Effector memory CD4-positive, alpha-beta T cell (primary cell): ENCODE data around the gene PLCB2.

Experiments used
- DNase-seq, 3 donors: peaks; one replicate each; pipeline ENCODE4 v3.0.0-alpha.2; 2020
- H3K27ac ChIP-seq: 2 replicates; pipeline ENCODE4 v1.7.0; 2013; ENCODE audit warnings: mild to moderate bottlenecking, low read length, moderate library complexity; ENCODE audit not compliant: insufficient read depth, poor library complexity, severe bottlenecking
- H3K27me3 ChIP-seq: replicated peaks from 2 replicates; pipeline ENCODE4 v1.7.0; 2013; ENCODE audit warnings: mild to moderate bottlenecking, low read length; ENCODE audit not compliant: insufficient read depth, control insufficient read depth, poor library complexity, severe bottlenecking
- H3K36me3 ChIP-seq: 2 replicates; pipeline ENCODE4 v1.7.0; 2013; ENCODE audit warnings: mild to moderate bottlenecking, low read length, moderate library complexity; ENCODE audit not compliant: control insufficient read depth, insufficient read depth
- H3K4me1 ChIP-seq: 2 replicates; pipeline ENCODE4 v1.7.0; 2013; ENCODE audit warnings: low read length, mild to moderate bottlenecking; ENCODE audit not compliant: control insufficient read depth, insufficient read depth, poor library complexity, severe bottlenecking
- H3K4me3 ChIP-seq: 2 replicates; pipeline ENCODE4 v1.7.0; 2013; ENCODE audit warnings: low read length, low read depth, mild to moderate bottlenecking; ENCODE audit not compliant: insufficient read depth, poor library complexity, severe bottlenecking
- H3K9me3 ChIP-seq: 2 replicates; pipeline ENCODE4 v1.7.0; 2013; ENCODE audit warnings: mild to moderate bottlenecking, low read length, moderate library complexity; ENCODE audit not compliant: control insufficient read depth

Gene PLCB2

DNA sequence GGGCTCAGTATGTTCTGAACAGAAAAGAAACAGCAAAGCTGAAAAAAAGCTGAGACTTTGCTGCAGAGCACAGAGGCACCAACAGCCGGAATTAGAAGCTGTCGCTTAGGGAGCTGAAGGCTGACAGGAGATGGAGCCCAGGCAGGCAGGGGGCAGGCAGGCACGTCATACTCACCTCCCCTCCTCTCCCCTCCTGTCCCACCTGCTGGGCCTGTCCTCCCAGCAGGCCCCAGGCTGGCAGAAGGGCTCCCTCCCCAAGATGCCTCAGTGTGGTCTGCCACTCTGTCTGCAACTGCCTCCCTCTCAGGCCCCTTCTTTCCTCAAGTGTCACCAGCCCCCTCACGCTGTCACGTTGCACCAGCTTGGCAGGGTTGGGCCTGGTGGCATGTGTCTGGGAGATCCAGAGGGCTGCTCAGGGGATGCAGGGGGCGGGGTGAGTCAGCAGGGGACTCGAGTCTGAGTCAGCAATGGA lies 21.6 kb downstream of the PLCB2 start:
- DNase-seq, result no peak
- Histone ChIP-seq H3K27ac (peak overlapping the region; percentile 11), H3K9me3 (no peaks in the 10 kb centered on the region), H3K27me3 (peaks cover 14% of the 10 kb centered on the region), H3K36me3 (peaks cover 27% of the 10 kb centered on the region), H3K4me1 (peaks cover 10% of the 10 kb centered on the region), H3K4me3 (no peak overlapping the region)

GRCh38 chr15:40285554-40286011 lies 22.2 kb downstream of the PLCB2 start:
- Histone ChIP-seq H3K4me3 (no peak overlapping the region), H3K27ac (no peak overlapping the region), H3K4me1 (peaks cover 10% of the 10 kb centered on the region), H3K36me3 (peaks cover 27% of the 10 kb centered on the region), H3K27me3 (peaks cover 17% of the 10 kb centered on the region), H3K9me3 (no peaks in the 10 kb centered on the region)
- DNase-seq, result no peak

DNA sequence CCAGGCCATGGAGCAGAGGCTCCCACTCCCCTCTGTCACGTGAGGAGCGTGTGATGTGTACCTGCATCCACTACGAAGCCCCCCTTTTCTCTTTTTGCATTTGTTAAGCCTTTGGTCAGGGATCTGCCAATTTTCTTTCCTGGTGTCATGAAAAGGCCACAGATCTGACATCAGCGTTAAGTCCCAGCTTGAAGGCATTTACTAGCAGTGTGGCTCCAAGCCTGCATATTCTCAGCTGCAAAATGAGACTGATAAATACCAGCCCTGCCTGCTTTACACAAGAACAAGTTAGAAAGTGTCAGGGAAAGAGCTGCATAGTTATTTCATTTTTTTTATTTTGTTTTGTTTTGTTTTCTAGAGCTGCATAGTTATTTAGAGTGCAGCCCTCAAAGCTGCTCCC lies 22.6 kb downstream of the PLCB2 start:
- no peak for DNase-seq
- peaks cover 22% of the 10 kb centered on the region for H3K36me3 ChIP-seq
- no peaks in the 10 kb centered on the region for H3K9me3 ChIP-seq
- no peak overlapping the region for H3K27ac ChIP-seq
- peaks cover 10% of the 10 kb centered on the region for H3K4me1 ChIP-seq
- H3K27me3 ChIP-seq, result peaks cover 17% of the 10 kb centered on the region
- no peak overlapping the region for H3K4me3 ChIP-seq

GRCh38 chr15:40283615-40284300 lies 24.0 kb downstream of the PLCB2 start:
- H3K4me3 ChIP-seq, result peak overlapping the region; percentile 62
- H3K4me1 ChIP-seq, result peaks cover 13% of the 10 kb centered on the region

GRCh38 chr15:40282869-40283614 lies 24.7 kb downstream of the PLCB2 start, which contains the start of gene ANKRD63:
TSS of gene ANKRD63 (minus strand) at chr15:40283064. CDS start at chr15:40282586, 478 bp downstream.
- peaks cover 20% of the 10 kb centered on the region for H3K27me3 ChIP-seq
- peaks cover 1% of the 10 kb centered on the region for H3K36me3 ChIP-seq
- no peaks in the 10 kb centered on the region for H3K9me3 ChIP-seq
- DNase-seq, result no peak
- peaks cover 13% of the 10 kb centered on the region for H3K4me1 ChIP-seq
- H3K4me3 ChIP-seq, result peak within 1 kb of the TSS; percentile 62
- H3K27ac ChIP-seq, result no peak within 1 kb of the TSS

More at GRCh38 chr15:40283615-40284300, 24.0 kb downstream of the PLCB2 start:
- H3K27me3 ChIP-seq, result peaks cover 20% of the 10 kb centered on the region
- H3K36me3 ChIP-seq, result peaks cover 8% of the 10 kb centered on the region
- H3K27ac ChIP-seq, result no peak overlapping the region
- no peak for DNase-seq
- H3K9me3 ChIP-seq, result no peaks in the 10 kb centered on the region

GRCh38 chr15:40282147-40282868 lies 25.4 kb downstream of the PLCB2 start:
- peak; percentile 14 to 20 (median 15) for DNase-seq
- H3K27ac ChIP-seq, result no peak overlapping the region
- H3K4me1 ChIP-seq, result peaks cover 13% of the 10 kb centered on the region
- peaks cover 20% of the 10 kb centered on the region for H3K27me3 ChIP-seq
- H3K9me3 ChIP-seq, result no peaks in the 10 kb centered on the region
- H3K4me3 ChIP-seq, result peak overlapping the region; percentile 62
- no peaks in the 10 kb centered on the region for H3K36me3 ChIP-seq

- no peak for DNase-seq
- H3K4me3 ChIP-seq, result peak overlapping the region; percentile 62
- peaks cover 13% of the 10 kb centered on the region for H3K4me1 ChIP-seq
- H3K27me3 ChIP-seq, result peaks cover 20% of the 10 kb centered on the region
- no peaks in the 10 kb centered on the region for H3K9me3 ChIP-seq
- H3K36me3 ChIP-seq, result no peaks in the 10 kb centered on the region
- H3K27ac ChIP-seq, result no peak overlapping the region
Measured at GRCh38 chr15:40281801-40282146, 26.0 kb downstream of the PLCB2 start.

DNA sequence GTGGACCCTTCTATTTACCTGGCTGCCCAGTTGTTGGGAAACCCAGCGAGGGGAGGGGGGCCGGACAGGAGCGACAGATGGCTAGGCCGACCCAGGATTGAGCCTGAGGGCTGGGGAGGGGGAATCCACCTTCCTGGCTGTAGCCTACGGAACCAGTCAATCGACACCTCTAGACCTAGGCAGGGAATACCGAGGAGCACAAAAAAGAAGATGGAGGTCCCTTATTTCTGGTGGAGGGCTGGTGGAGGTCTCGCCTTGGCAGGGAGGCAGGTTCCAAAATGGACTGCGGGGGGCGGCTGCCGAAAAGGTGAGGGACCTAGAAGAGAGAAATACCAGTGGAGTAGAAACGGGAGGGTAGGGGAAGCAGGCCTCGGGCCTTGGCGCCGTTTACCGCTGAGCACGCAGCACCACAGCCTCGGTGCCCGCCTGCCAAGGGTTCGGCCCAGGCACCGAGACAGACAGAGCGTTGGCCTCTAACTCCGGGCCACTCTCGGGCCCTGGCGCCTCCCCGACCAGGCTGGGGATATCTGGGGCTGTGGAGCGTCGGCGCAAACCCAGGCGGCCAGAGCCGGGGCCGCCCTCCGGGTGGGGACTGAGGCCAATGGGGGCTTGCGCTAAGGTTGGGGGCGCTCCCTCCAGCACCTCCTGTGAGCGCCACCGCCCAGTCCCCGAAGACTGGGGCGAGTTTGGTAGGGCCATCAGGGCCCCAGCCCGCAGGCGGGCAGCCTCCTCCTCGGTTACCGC lies 26.5 kb downstream of the PLCB2 start:
- no peaks in the 10 kb centered on the region for H3K9me3 ChIP-seq
- H3K4me3 ChIP-seq, result no peak overlapping the region
- no peak for DNase-seq
- no peaks in the 10 kb centered on the region for H3K36me3 ChIP-seq
- no peak overlapping the region for H3K27ac ChIP-seq
- H3K4me1 ChIP-seq, result peaks cover 13% of the 10 kb centered on the region
- peaks cover 20% of the 10 kb centered on the region for H3K27me3 ChIP-seq

- DNase-seq, result no peak
- no peaks in the 10 kb centered on the region for H3K9me3 ChIP-seq
- peaks cover 13% of the 10 kb centered on the region for H3K4me1 ChIP-seq
Measured at GRCh38 chr15:40280260-40281056, 27.3 kb downstream of the PLCB2 start.

More at GRCh38 chr15:40280260-40281056, 27.3 kb downstream of the PLCB2 start:
- Histone ChIP-seq H3K36me3 (no peaks in the 10 kb centered on the region), H3K27me3 (peaks cover 20% of the 10 kb centered on the region), H3K4me3 (no peak overlapping the region), H3K27ac (no peak overlapping the region)
